Measurements from ENCODE around the gene DHRS4.

DHRS4 gene

GRCh38 chr14:23953464-23954278, at the start of gene DHRS4:
DHRS4 (plus strand) TSS chr14:23953770; CDS start chr14:23953789, 19 bp downstream.
- peak; percentile 66 for DNase-seq (ENCODE audit: low read depth)

- no peak for DNase-seq (ENCODE audit: low read depth)
Measured at GRCh38 chr14:23910101-23910875, 43.3 kb upstream of the DHRS4 start.

GRCh38 chr14:23910876-23911210, 42.7 kb upstream of the DHRS4 start:
- no peak for DNase-seq (ENCODE audit: low read depth)

GRCh38 chr14:23915559-23915958, 38.0 kb upstream of the DHRS4 start:
- no peak for DNase-seq (ENCODE audit: low read depth)

GRCh38 chr14:23916004-23916403, 37.6 kb upstream of the DHRS4 start:
- no peak for DNase-seq (ENCODE audit: low read depth)

- DNase-seq (ENCODE audit: low read depth) = no peak
Measured at GRCh38 chr14:23916446-23916845, 37.1 kb upstream of the DHRS4 start.

GRCh38 chr14:23922545-23922944, 31.0 kb upstream of the DHRS4 start:
- no peak for DNase-seq (ENCODE audit: low read depth)

- DNase-seq (ENCODE audit: low read depth) = no peak
Measured at GRCh38 chr14:23925523-23926075, 28.0 kb upstream of the DHRS4 start.

- DNase-seq (ENCODE audit: low read depth) = no peak
Measured at GRCh38 chr14:23926543-23926942, 27.0 kb upstream of the DHRS4 start.

- DNase-seq (ENCODE audit: low read depth) = no peak
Measured at GRCh38 chr14:23929136-23929535, 24.4 kb upstream of the DHRS4 start.

- DNase-seq (ENCODE audit: low read depth) = peak; percentile 73
Measured at GRCh38 chr14:23929822-23930294, 23.7 kb upstream of the DHRS4 start.

- no peak for DNase-seq (ENCODE audit: low read depth)
Measured at GRCh38 chr14:23930742-23931141, 22.8 kb upstream of the DHRS4 start.

- no peak for DNase-seq (ENCODE audit: low read depth)
Measured at GRCh38 chr14:23931721-23932289, 21.8 kb upstream of the DHRS4 start.

GRCh38 chr14:23932639-23933038, 20.9 kb upstream of the DHRS4 start:
- DNase-seq (ENCODE audit: low read depth) = no peak

GRCh38 chr14:23933108-23933741, 20.3 kb upstream of the DHRS4 start:
- no peak for DNase-seq (ENCODE audit: low read depth)

- no peak for DNase-seq (ENCODE audit: low read depth)
Measured at GRCh38 chr14:23933742-23934128, 19.8 kb upstream of the DHRS4 start.

- no peak for DNase-seq (ENCODE audit: low read depth)
Measured at GRCh38 chr14:23935158-23935557, 18.4 kb upstream of the DHRS4 start.

- DNase-seq (ENCODE audit: low read depth) = no peak
Measured at GRCh38 chr14:23936084-23936829, 17.3 kb upstream of the DHRS4 start.

- DNase-seq (ENCODE audit: low read depth) = no peak
Measured at GRCh38 chr14:23937203-23937602, 16.4 kb upstream of the DHRS4 start.

- no peak for DNase-seq (ENCODE audit: low read depth)
Measured at GRCh38 chr14:23938823-23939222, 14.7 kb upstream of the DHRS4 start.

GRCh38 chr14:23939607-23940326, 13.8 kb upstream of the DHRS4 start:
- DNase-seq (ENCODE audit: low read depth) = no peak

Data from stimulated activated CD4-positive, alpha-beta T cell treated with anti-CD3 and anti-CD28 coated beads, Interleukin-2, amount 100 ng/mL, for 4 hours (primary cell).